HG02588 (cell line): ENCODE data around the gene FHDC1.
"Not testable (repeated sequence)": the region's sequence is repeated elsewhere in the genome, so short reads cannot be mapped to it uniquely, and the experiment has no call there.

Experiments
- ATAC-seq: cut with Tn5 transposase; IDR thresholded peaks from one replicate; pipeline ENCODE4 v1.9.1; 2021; ENCODE audit warnings: mild to moderate bottlenecking, moderate library complexity; ENCODE audit not compliant: unreplicated experiment

Gene FHDC1

GRCh38 chr4:152935631-152936445, at the start of gene FHDC1:
FHDC1 (plus strand) TSS chr4:152936323; CDS start chr4:152943058, 6,735 bp downstream.
- ATAC-seq = no peak

- ATAC-seq = no peak
These were observed 48.1 kb upstream of the FHDC1 start for GRCh38 chr4:152887981-152888380.

- ATAC-seq = no peak
These were observed 43.1 kb upstream of the FHDC1 start for GRCh38 chr4:152892974-152893373.

- ATAC-seq = no peak
These were observed 41.5 kb upstream of the FHDC1 start for GRCh38 chr4:152894673-152895072.

GRCh38 chr4:152896811-152897210, 39.3 kb upstream of the FHDC1 start:
- no peak for ATAC-seq

GRCh38 chr4:152898133-152898532, 38.0 kb upstream of the FHDC1 start:
- ATAC-seq = not testable (repeated sequence)

GRCh38 chr4:152898606-152899005, 37.5 kb upstream of the FHDC1 start:
- no peak for ATAC-seq

GRCh38 chr4:152900395-152900794, 35.7 kb upstream of the FHDC1 start:
- ATAC-seq = no peak

- no peak for ATAC-seq
These were observed 34.9 kb upstream of the FHDC1 start for GRCh38 chr4:152901205-152901604.

GRCh38 chr4:152903658-152904057, 32.5 kb upstream of the FHDC1 start:
- no peak for ATAC-seq

- ATAC-seq = no peak
These were observed 26.2 kb upstream of the FHDC1 start for GRCh38 chr4:152909901-152910300.

GRCh38 chr4:152910521-152910920, 25.6 kb upstream of the FHDC1 start:
- ATAC-seq = no peak

- ATAC-seq = no peak
These were observed 18.4 kb upstream of the FHDC1 start for GRCh38 chr4:152917543-152918395.

GRCh38 chr4:152919826-152920225, 16.3 kb upstream of the FHDC1 start:
- ATAC-seq = no peak

- ATAC-seq = no peak
These were observed 15.4 kb upstream of the FHDC1 start for GRCh38 chr4:152920768-152921167.

- no peak for ATAC-seq
These were observed 14.8 kb upstream of the FHDC1 start for GRCh38 chr4:152921284-152921683.

- ATAC-seq = no peak
These were observed 10.3 kb upstream of the FHDC1 start for GRCh38 chr4:152925851-152926250.

- ATAC-seq = no peak
These were observed 9.2 kb upstream of the FHDC1 start for GRCh38 chr4:152926959-152927358.

GRCh38 chr4:152927737-152928136, 8.4 kb upstream of the FHDC1 start:
- ATAC-seq = no peak

GRCh38 chr4:152928286-152928685, 7.8 kb upstream of the FHDC1 start:
- ATAC-seq = no peak

- no peak for ATAC-seq
These were observed 6.2 kb upstream of the FHDC1 start for GRCh38 chr4:152929888-152930287.

GRCh38 chr4:152935143-152935542, 980 bp upstream of the FHDC1 start:
- no peak for ATAC-seq
